ENCODE measurements around the gene CRTC1. TPM values are rescaled to one million over a fixed set of nuclear protein-coding genes. Genes with fewer than 3 reads are reported as not detected.

Gene CRTC1
- total and polyA plus RNA-seq, 2 of the 13 experiments (the other 11 are each of a cell fraction or from before 2014, with no cell fraction given), result 2.0 to 2.7 TPM

- TF ChIP-seq ZNF142 (CRISPR knock-in tag; IDR thresholded peaks at IDR 0.05) (0 out of 2 replicates have a peak, but pooled peaks have one; percentile 23), PTBP1 (IDR thresholded peaks at IDR 0.05; ENCODE audit: low read depth, low read length, poor library complexity, severe bottlenecking) (no peak), SMC3 (IDR thresholded peaks at IDR 0.05; ENCODE audit: low read length) (peak; percentile 52)
- TF ChIP-seq, protein P1, sequence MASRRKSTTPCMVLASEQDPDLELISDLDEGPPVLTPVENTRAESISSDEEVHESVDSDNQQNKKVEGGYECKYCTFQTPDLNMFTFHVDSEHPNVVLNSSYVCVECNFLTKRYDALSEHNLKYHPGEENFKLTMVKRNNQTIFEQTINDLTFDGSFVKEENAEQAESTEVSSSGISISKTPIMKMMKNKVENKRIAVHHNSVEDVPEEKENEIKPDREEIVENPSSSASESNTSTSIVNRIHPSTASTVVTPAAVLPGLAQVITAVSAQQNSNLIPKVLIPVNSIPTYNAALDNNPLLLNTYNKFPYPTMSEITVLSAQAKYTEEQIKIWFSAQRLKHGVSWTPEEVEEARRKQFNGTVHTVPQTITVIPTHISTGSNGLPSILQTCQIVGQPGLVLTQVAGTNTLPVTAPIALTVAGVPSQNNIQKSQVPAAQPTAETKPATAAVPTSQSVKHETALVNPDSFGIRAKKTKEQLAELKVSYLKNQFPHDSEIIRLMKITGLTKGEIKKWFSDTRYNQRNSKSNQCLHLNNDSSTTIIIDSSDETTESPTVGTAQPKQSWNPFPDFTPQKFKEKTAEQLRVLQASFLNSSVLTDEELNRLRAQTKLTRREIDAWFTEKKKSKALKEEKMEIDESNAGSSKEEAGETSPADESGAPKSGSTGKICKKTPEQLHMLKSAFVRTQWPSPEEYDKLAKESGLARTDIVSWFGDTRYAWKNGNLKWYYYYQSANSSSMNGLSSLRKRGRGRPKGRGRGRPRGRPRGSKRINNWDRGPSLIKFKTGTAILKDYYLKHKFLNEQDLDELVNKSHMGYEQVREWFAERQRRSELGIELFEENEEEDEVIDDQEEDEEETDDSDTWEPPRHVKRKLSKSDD (CRISPR knock-in tag; IDR thresholded peaks at IDR 0.05; ENCODE audit: low read depth), result 0 out of 2 replicates have a peak, but pooled peaks have one; percentile 6
Observed at GRCh38 chr19:18730885-18731513, 47.5 kb downstream of the CRTC1 start (continued).

Measured in HepG2 (cell line).